Panc1 (cell line): ENCODE measurements around the gene TBXAS1.

ENCODE experiments used
- CTCF ChIP-seq: fragments of 450-650 bp; IDR thresholded peaks from 2 replicates; pipeline ENCODE4 v1.5.1; 2017; ENCODE audit warnings: mild to moderate bottlenecking
- POLR2AphosphoS5 ChIP-seq: IDR thresholded peaks from 2 replicates; pipeline ENCODE4 v1.6.1; 2012; ENCODE audit warnings: mild to moderate bottlenecking, low read depth, low read length, moderate library complexity
- REST ChIP-seq, 2 experiments: IDR thresholded peaks; 2 replicates each; pipeline ENCODE4 v1.6.1; 2011 to 2012; ENCODE audit warnings: low read depth in 2 of 2, control low read depth in 1 of 2, low read length in 1 of 2, mild to moderate bottlenecking in 1 of 2, moderate library complexity in 1 of 2; ENCODE audit not compliant: insufficient read depth in 1 of 2
- SIN3A ChIP-seq: IDR thresholded peaks from 2 replicates; pipeline ENCODE4 v1.6.1; 2012; ENCODE audit warnings: low read depth, mild to moderate bottlenecking, low read length, moderate library complexity, borderline replicate concordance; ENCODE audit not compliant: insufficient read depth

GRCh38 chr7:139982927-139983920, 154.2 kb downstream of the TBXAS1 start:
- TF ChIP-seq CTCF = no peak
- TF ChIP-seq REST (IDR thresholded peaks at IDR 0.05; ENCODE audit: insufficient read depth in 1 of 2, low read depth in 2 of 2, low read length in 1 of 2) = no peak
- TF ChIP-seq SIN3A = no peak
- TF ChIP-seq POLR2AphosphoS5 = no peak
